HCT116 (cell line): ENCODE data around the gene MTHFSD.

Experiments
- ELF1 ChIP-seq: IDR thresholded peaks from 2 replicates; pipeline ENCODE4 v1.6.1; 2012; ENCODE audit warnings: low read depth, borderline replicate concordance
- JUND ChIP-seq: IDR thresholded peaks from 2 replicates; pipeline ENCODE4 v1.6.1; 2012
- RAD21 ChIP-seq: IDR thresholded peaks from 2 replicates; pipeline ENCODE4 v1.6.1; 2012; ENCODE audit warnings: low read depth, mild to moderate bottlenecking
- ZNF274 ChIP-seq: fragments of 200-500 bp; sonication (Bioruptor generic); IDR thresholded peaks from 2 replicates; pipeline ENCODE4 v1.6.1; 2014; ENCODE audit warnings: mild to moderate bottlenecking, low read depth, low read length, inconsistent platforms
- TF ChIP-seq, protein P1 (sequence below), 3 experiments: fragments of 200-600 bp in 1 of 3; sonication (generic) in 1 of 3; IDR thresholded peaks in 2 of 3; conservative IDR thresholded peaks in 1 of 3; 2 replicates each; pipeline ENCODE4 v1.5.1; 2012 to 2017; ENCODE audit warnings: low read depth in 2 of 3, low read length in 2 of 3, antibody characterized with exemption in 1 of 3, borderline replicate concordance in 1 of 3, control low read depth in 1 of 3, mild to moderate bottlenecking in 1 of 3, mixed read lengths in 1 of 3, mixed run types in 1 of 3, moderate library complexity in 1 of 3; ENCODE audit not compliant: insufficient read depth in 1 of 3

GRCh38 chr16:86523166-86523740 is 31.8 kb downstream of the MTHFSD start:
- TF ChIP-seq JUND (no peak), ZNF274 (no peak), ELF1 (no peak), RAD21 (no peak)
- TF ChIP-seq, protein P1, sequence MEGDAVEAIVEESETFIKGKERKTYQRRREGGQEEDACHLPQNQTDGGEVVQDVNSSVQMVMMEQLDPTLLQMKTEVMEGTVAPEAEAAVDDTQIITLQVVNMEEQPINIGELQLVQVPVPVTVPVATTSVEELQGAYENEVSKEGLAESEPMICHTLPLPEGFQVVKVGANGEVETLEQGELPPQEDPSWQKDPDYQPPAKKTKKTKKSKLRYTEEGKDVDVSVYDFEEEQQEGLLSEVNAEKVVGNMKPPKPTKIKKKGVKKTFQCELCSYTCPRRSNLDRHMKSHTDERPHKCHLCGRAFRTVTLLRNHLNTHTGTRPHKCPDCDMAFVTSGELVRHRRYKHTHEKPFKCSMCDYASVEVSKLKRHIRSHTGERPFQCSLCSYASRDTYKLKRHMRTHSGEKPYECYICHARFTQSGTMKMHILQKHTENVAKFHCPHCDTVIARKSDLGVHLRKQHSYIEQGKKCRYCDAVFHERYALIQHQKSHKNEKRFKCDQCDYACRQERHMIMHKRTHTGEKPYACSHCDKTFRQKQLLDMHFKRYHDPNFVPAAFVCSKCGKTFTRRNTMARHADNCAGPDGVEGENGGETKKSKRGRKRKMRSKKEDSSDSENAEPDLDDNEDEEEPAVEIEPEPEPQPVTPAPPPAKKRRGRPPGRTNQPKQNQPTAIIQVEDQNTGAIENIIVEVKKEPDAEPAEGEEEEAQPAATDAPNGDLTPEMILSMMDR (IDR thresholded peaks at IDR 0.05 in 2 of 3, conservative IDR thresholded peaks at IDR 0.05 in 1 of 3; ENCODE audit: borderline replicate concordance in 1 of 3, insufficient read depth in 1 of 3, low read depth in 2 of 3, low read length in 2 of 3) = no peak
